SU-DHL-6 (cell line): ENCODE measurements around the gene AGRP.

Source experiments
- H2AFZ ChIP-seq: fragments of 200-600 bp; sonication (generic); 2 replicates; pipeline ENCODE4 v1.6.1; 2014; ENCODE audit warnings: low read depth, mild to moderate bottlenecking, moderate library complexity, mixed read lengths, antibody characterized with exemption, low read length; ENCODE audit not compliant: severe bottlenecking
- H3F3A ChIP-seq: fragments of 200-600 bp; shearing (Covaris generic); 2 replicates; pipeline ENCODE4 v1.6.0; 2016; ENCODE audit warnings: antibody characterized with exemption, mild to moderate bottlenecking; ENCODE audit not compliant: insufficient read depth
- H3K27ac ChIP-seq: fragments of 200-600 bp; sonication (generic); 2 replicates; pipeline ENCODE4 v1.5.1; 2016; ENCODE audit warnings: low read depth, mild to moderate bottlenecking, low read length, moderate library complexity, mixed read lengths
- H3K27me3 ChIP-seq: fragments of 200-600 bp; sonication (generic), shearing (Covaris generic); 2 replicates; pipeline ENCODE4 v1.6.0; 2014; ENCODE audit warnings: mild to moderate bottlenecking, low read length
- H3K36me3 ChIP-seq: fragments of 200-600 bp; sonication (generic); 2 replicates; pipeline ENCODE4 v1.6.1; 2014; ENCODE audit warnings: mild to moderate bottlenecking, low read length, mixed read lengths
- H3K4me2 ChIP-seq: fragments of 300-600, 200-600 bp; shearing (Covaris generic), sonication (generic); 2 replicates; pipeline ENCODE4 v1.6.0; 2014; ENCODE audit warnings: low read length, low read depth, mild to moderate bottlenecking; ENCODE audit not compliant: poor library complexity, severe bottlenecking
- H3K4me3 ChIP-seq: fragments of 200-600 bp; sonication (generic); 2 replicates; pipeline ENCODE4 v1.5.1; 2014; ENCODE audit warnings: antibody characterized with exemption, low read length, mild to moderate bottlenecking, mixed read lengths; ENCODE audit not compliant: insufficient read depth, poor library complexity, severe bottlenecking
- H3K79me2 ChIP-seq: fragments of 200-600 bp; sonication (generic); 2 replicates; pipeline ENCODE4 v1.6.1; 2014; ENCODE audit warnings: mild to moderate bottlenecking, low read length, moderate library complexity; ENCODE audit not compliant: insufficient read depth
- H3K9ac ChIP-seq: fragments of 200-600 bp; sonication (generic); 2 replicates; pipeline ENCODE4 v1.7.0; 2014; ENCODE audit warnings: mild to moderate bottlenecking, low read length
- H3K9me2 ChIP-seq: fragments of 200-600 bp; sonication (generic); replicated peaks from 2 replicates; pipeline ENCODE4 v1.6.1; 2014; ENCODE audit warnings: low read length; ENCODE audit not compliant: insufficient read depth
- H3K9me3 ChIP-seq: fragments of 200-600 bp; sonication (generic); 2 replicates; pipeline ENCODE4 v1.6.1; 2014; ENCODE audit warnings: low read length, mixed read lengths; ENCODE audit not compliant: insufficient read depth
- H4K20me1 ChIP-seq: fragments of 200-600 bp; sonication (generic); 2 replicates; pipeline ENCODE4 v1.6.1; 2014; ENCODE audit warnings: low read depth, mild to moderate bottlenecking, antibody characterized with exemption, low read length, moderate library complexity, mixed read lengths
- EZH2phosphoT487 ChIP-seq: fragments of 200-600 bp; sonication (generic), shearing (Covaris generic); conservative IDR thresholded peaks from 2 replicates; pipeline ENCODE4 v1.6.1; 2018; ENCODE audit warnings: mild to moderate bottlenecking, antibody characterized with exemption, low read length, moderate library complexity, mixed read lengths
- TF ChIP-seq, protein P1 (sequence below): fragments of 200-600 bp; sonication (generic); IDR thresholded peaks from one replicate; pipeline ENCODE4 v1.5.1; 2017; ENCODE audit warnings: antibody characterized with exemption, mild to moderate bottlenecking, low read length, moderate library complexity; ENCODE audit not compliant: insufficient read depth, poor library complexity, severe bottlenecking

The AGRP gene

DNA sequence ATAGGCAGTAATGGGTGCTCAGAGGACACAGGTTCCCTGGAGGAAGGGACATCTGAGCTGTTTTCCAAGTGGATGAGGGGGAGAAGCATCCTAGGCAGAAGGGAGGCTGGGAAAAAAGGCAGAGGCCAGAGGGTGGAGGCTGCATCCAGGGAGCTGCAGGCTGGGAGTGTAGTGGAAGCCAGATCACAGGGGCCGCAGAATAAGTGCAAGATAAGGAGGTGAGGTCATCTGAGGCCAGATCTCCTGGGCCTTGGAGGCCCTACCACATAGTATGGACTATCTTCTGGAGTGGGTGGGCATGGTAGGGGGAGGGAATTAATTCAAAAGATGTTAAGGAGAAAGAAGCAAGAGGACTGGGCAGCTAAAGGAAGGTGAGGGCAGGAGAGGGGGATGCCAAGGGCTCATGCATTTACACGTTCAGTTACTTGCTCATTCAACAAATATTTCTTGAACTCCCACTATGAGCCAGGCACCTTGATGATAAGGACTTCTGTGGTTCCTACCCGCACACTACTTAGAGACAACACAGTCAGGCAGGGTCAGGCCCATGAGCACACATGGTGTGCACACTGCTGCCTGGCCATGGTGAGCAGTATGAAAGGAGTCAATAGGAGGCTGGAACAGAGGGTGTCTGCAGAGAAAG lies 42.9 kb upstream of the AGRP start:
- no peaks in the 10 kb centered on the region for H4K20me1 ChIP-seq
- no peak overlapping the region for H3K4me3 ChIP-seq
- H3K27ac ChIP-seq: no peak overlapping the region
- H3K4me2 ChIP-seq: no peak overlapping the region
- no peaks in the 10 kb centered on the region for H3K36me3 ChIP-seq
- H2AFZ ChIP-seq: no peak overlapping the region
- H3K9me3 ChIP-seq: no peaks in the 10 kb centered on the region
- H3F3A ChIP-seq: peaks cover under 1% of the 10 kb centered on the region; the same call in 1 of the 2 replicates
- H3K79me2 ChIP-seq: no peaks in the 10 kb centered on the region
- no peak overlapping the region for H3K9ac ChIP-seq
- H3K9me2 ChIP-seq: no peaks in the 10 kb centered on the region
- no peaks in the 10 kb centered on the region for H3K27me3 ChIP-seq
- TF ChIP-seq EZH2phosphoT487: no peak
- TF ChIP-seq, protein P1, sequence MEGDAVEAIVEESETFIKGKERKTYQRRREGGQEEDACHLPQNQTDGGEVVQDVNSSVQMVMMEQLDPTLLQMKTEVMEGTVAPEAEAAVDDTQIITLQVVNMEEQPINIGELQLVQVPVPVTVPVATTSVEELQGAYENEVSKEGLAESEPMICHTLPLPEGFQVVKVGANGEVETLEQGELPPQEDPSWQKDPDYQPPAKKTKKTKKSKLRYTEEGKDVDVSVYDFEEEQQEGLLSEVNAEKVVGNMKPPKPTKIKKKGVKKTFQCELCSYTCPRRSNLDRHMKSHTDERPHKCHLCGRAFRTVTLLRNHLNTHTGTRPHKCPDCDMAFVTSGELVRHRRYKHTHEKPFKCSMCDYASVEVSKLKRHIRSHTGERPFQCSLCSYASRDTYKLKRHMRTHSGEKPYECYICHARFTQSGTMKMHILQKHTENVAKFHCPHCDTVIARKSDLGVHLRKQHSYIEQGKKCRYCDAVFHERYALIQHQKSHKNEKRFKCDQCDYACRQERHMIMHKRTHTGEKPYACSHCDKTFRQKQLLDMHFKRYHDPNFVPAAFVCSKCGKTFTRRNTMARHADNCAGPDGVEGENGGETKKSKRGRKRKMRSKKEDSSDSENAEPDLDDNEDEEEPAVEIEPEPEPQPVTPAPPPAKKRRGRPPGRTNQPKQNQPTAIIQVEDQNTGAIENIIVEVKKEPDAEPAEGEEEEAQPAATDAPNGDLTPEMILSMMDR: no peak

DNA sequence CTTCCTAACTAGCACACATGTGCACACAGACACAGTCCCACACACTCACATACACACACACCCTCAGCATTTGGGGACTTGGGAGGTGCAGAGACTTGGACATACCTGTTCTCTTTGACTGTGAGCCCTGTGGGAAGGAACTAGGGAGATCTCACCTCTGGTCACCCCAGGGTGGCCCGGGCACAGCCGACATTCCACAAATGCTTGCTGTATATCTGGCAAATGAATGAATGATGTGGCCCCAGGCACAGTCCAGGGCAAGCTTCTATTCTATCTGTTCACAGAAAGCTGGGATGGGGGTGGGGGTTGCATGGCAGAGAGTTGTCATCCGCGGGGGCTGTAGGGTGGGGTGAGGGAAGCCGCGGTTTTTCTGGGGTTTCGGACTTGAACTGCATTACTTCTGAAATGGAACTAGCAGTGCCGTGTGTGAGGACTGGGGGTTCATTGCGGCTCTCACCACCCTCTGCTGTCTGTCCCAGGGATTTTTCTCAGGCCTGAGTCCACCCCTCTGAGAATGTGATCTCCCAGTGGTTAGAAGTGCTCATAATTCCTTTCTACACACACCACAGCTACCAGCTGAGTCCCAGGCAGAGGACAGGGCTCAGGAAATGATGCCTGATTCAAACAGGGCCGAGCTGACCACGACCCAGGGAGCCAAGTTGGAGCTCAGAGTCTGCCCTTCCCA lies 42.0 kb upstream of the AGRP start:
- H3K9ac ChIP-seq: no peak overlapping the region
- no peak overlapping the region for H3K4me3 ChIP-seq
- no peak for TF ChIP-seq EZH2phosphoT487
- TF ChIP-seq, protein P1: no peak
- no peak overlapping the region for H3K27ac ChIP-seq
- no peaks in the 10 kb centered on the region for H3F3A ChIP-seq
- no peak overlapping the region for H3K4me2 ChIP-seq
- H2AFZ ChIP-seq: no peak overlapping the region
- H4K20me1 ChIP-seq: no peaks in the 10 kb centered on the region
- H3K27me3 ChIP-seq: no peaks in the 10 kb centered on the region
- no peaks in the 10 kb centered on the region for H3K9me2 ChIP-seq
- H3K79me2 ChIP-seq: no peaks in the 10 kb centered on the region
- no peaks in the 10 kb centered on the region for H3K36me3 ChIP-seq
- H3K9me3 ChIP-seq: no peaks in the 10 kb centered on the region

DNA sequence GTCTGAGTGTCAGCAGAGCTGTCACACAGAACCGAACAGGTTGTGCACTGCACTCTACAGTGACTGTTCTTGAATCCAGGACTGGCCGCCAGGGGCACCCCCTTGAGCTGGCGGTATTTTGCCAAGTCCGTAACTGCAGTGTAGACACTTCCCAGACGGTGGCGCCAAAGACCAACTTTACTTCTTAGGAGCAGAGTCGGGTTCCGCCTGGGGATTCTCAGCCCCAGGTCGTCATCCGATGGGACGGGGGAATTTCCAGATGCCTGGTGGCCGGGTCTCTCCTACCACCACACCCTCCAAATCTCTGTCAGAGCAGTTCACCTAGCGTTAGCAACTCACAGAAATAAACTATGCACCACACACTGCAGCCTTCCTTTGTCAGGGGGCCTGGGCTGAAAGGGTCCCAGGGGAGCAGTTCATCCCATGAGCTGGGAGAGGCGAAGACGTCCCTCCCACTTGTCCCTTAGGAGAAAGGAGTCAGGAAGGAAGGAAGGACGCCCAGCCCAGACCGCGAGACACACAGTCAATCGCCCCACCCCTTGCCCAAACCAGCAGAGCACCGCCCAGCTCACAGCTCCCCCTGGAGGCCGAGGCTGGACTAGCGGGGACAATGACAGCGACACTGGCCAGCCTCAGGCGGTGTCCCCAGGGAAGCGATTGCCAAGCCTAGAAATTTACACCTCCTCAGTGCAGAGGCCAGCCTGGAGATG lies 37.9 kb upstream of the AGRP start:
- TF ChIP-seq, protein P1: peak; percentile 87
- no peak for TF ChIP-seq EZH2phosphoT487
- Histone ChIP-seq H3K27ac (peak overlapping the region; percentile 70), H3K27me3 (no peaks in the 10 kb centered on the region), H3K4me3 (peak overlapping the region; percentile 51), H3K9me2 (no peaks in the 10 kb centered on the region), H2AFZ (peak overlapping the region; percentile 74), H3K36me3 (no peaks in the 10 kb centered on the region), H3K9me3 (no peaks in the 10 kb centered on the region), H3K9ac (peak overlapping the region; percentile 56), H3F3A (no peaks in the 10 kb centered on the region), H3K4me2 (peak overlapping the region; percentile 89), H3K79me2 (no peaks in the 10 kb centered on the region), H4K20me1 (no peaks in the 10 kb centered on the region)
